Measurements from ENCODE around the gene COL15A1.
A peak's percentile ranks its signal among the peaks of the same experiment; 100 is the strongest.

The COL15A1 gene

GRCh38 chr9:99037769-99038483, 94.2 kb downstream of the COL15A1 start:
- no peak for DNase-seq (ENCODE audit: low read depth)

GRCh38 chr9:99038484-99038820, 94.7 kb downstream of the COL15A1 start:
- no peak for DNase-seq (ENCODE audit: low read depth)

- DNase-seq (ENCODE audit: low read depth): peak; percentile 50
These were observed 95.9 kb downstream of the COL15A1 start for GRCh38 chr9:99039505-99040182.

GRCh38 chr9:99040251-99040900, 96.7 kb downstream of the COL15A1 start:
- DNase-seq (ENCODE audit: low read depth): no peak

- peak; percentile 60 for DNase-seq (ENCODE audit: low read depth)
These were observed 97.3 kb downstream of the COL15A1 start for GRCh38 chr9:99040911-99041582.

- DNase-seq (ENCODE audit: low read depth): no peak
These were observed 97.9 kb downstream of the COL15A1 start for GRCh38 chr9:99041618-99042017.

- DNase-seq (ENCODE audit: low read depth): no peak
These were observed 98.9 kb downstream of the COL15A1 start for GRCh38 chr9:99042620-99043019.

- DNase-seq (ENCODE audit: low read depth): no peak
These were observed 101.1 kb downstream of the COL15A1 start for GRCh38 chr9:99044827-99045226.

- DNase-seq (ENCODE audit: low read depth): no peak
These were observed 102.4 kb downstream of the COL15A1 start for GRCh38 chr9:99046068-99046467.

GRCh38 chr9:99046542-99047071, 102.9 kb downstream of the COL15A1 start:
- DNase-seq (ENCODE audit: low read depth): no peak

GRCh38 chr9:99049228-99049627, 105.5 kb downstream of the COL15A1 start:
- no peak for DNase-seq (ENCODE audit: low read depth)

GRCh38 chr9:99049641-99050040, 105.9 kb downstream of the COL15A1 start:
- no peak for DNase-seq (ENCODE audit: low read depth)

GRCh38 chr9:99050292-99050911, 106.7 kb downstream of the COL15A1 start:
- no peak for DNase-seq (ENCODE audit: low read depth)

- DNase-seq (ENCODE audit: low read depth): no peak
These were observed 107.2 kb downstream of the COL15A1 start for GRCh38 chr9:99050924-99051323.

GRCh38 chr9:99051406-99051805, 107.7 kb downstream of the COL15A1 start:
- no peak for DNase-seq (ENCODE audit: low read depth)

GRCh38 chr9:99051851-99052250, 108.1 kb downstream of the COL15A1 start:
- no peak for DNase-seq (ENCODE audit: low read depth)

- DNase-seq (ENCODE audit: low read depth): no peak
These were observed 109.4 kb downstream of the COL15A1 start for GRCh38 chr9:99052815-99053715.

- no peak for DNase-seq (ENCODE audit: low read depth)
These were observed 110.9 kb downstream of the COL15A1 start for GRCh38 chr9:99054581-99054980.

- DNase-seq (ENCODE audit: low read depth): no peak
These were observed 111.7 kb downstream of the COL15A1 start for GRCh38 chr9:99055384-99055783.

GRCh38 chr9:99056186-99056585, 112.5 kb downstream of the COL15A1 start:
- no peak for DNase-seq (ENCODE audit: low read depth)
